Colonic mucosa (tissue), 4 donors: ENCODE measurements around the gene INO80C. TPM values are rescaled to one million over a fixed set of nuclear protein-coding genes. Genes with fewer than 3 reads are reported as not detected.

Source experiments
- DNase-seq: peaks from one replicate; pipeline ENCODE4 v3.0.0-alpha.2; 2020
- H3K27ac ChIP-seq: fragments of 200-600 bp; one replicate; pipeline ENCODE4 v1.8.0; 2021
- H3K27me3 ChIP-seq: fragments of 200-600 bp; one replicate; pipeline ENCODE4 v1.8.0; 2021
- H3K36me3 ChIP-seq: fragments of 200-600 bp; one replicate; pipeline ENCODE4 v1.8.0; 2021
- H3K4me1 ChIP-seq: fragments of 200-600 bp; one replicate; pipeline ENCODE4 v1.8.0; 2021; ENCODE audit warnings: mild to moderate bottlenecking
- H3K4me3 ChIP-seq: fragments of 200-600 bp; one replicate; pipeline ENCODE4 v1.8.0; 2021
- H3K9ac ChIP-seq, 2 donors: one replicate each; pipeline ENCODE4 v1.7.0; 2013; ENCODE audit warnings: control low read depth in 2 of 2, low read depth in 2 of 2, low read length in 2 of 2
- H3K9me3 ChIP-seq: fragments of 200-600 bp; one replicate; pipeline ENCODE4 v1.8.0; 2021
- CTCF ChIP-seq: fragments of 200-600 bp; IDR thresholded peaks from one replicate; pipeline ENCODE4 v1.8.0; 2022; ENCODE audit warnings: antibody characterized with exemption, mild to moderate bottlenecking
- intact Hi-C: fragments of 100-400 bp; cut with DNase I; formaldehyde crosslinking; loops from one replicate; pipeline ENCODE4 v1.14.1; 2022
- total RNA-seq, 2 donors: library from RNA; stranded (reverse); fragmentation: NEBNext Ultra II Directional in 1 of 2; extraction: Animal tissue kit (Norgen Biotek cat#: 25700) in 1 of 2; gene quantifications; one replicate each; pipeline ENCODE4 v1.2.1, GENCODE V29; 2021
- donor health status: healthy.
- donor health status: DM: no; HTN: no; CAD: no.
- donor health status: DM: no; HTN: no; CAD: no.

The INO80C gene
- total RNA-seq, 2 donors from 2014 or later: 31.0 to 32.1 TPM

GRCh38 chr18:35501369-35501768 is 3.6 kb upstream of the INO80C start:
- Histone ChIP-seq H3K4me3 (no peak overlapping the region), H3K4me1 (peaks cover 6% of the 10 kb centered on the region), H3K27ac (no peak overlapping the region), H3K9ac (no peak overlapping the region), H3K9me3 (no peaks in the 10 kb centered on the region), H3K27me3 (no peaks in the 10 kb centered on the region), H3K36me3 (no peaks in the 10 kb centered on the region)
- intact Hi-C loops: no loop called here
- TF ChIP-seq CTCF: no peak
- no peak for DNase-seq

DNA sequence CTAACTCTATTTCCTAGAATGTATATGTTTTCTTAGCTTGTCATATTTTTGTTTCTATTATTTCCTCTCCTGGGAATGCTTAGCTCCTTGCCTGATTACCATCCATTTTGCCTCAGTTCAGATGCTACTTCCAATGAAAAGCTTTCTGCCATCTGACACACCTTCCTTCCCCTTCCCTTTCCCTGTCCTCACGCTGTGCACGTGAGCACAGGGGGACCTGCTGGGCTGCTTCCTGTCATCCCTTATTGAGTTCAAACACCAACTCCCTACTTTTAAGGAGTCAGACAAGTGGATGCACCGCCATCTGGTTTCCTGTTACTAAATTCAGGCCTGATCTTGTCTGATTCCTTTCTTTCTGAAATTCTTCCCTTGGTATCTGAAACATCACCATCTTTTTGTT is 2.4 kb upstream of the INO80C start:
- no peak for DNase-seq
- Histone ChIP-seq H3K4me1 (peaks cover 10% of the 10 kb centered on the region), H3K9me3 (no peaks in the 10 kb centered on the region), H3K27ac (no peak overlapping the region), H3K36me3 (no peaks in the 10 kb centered on the region), H3K27me3 (no peaks in the 10 kb centered on the region), H3K9ac (no peak overlapping the region), H3K4me3 (no peak overlapping the region)
- TF ChIP-seq CTCF: no peak
- intact Hi-C loops: no loop called here

- H3K9ac ChIP-seq: peak overlapping the region; percentile 81 to 93
- no peaks in the 10 kb centered on the region for H3K36me3 ChIP-seq
- intact Hi-C loops: no loop called here
- H3K4me3 ChIP-seq: peak overlapping the region; percentile 49
- no peak for TF ChIP-seq CTCF
- DNase-seq: peak; percentile 46
- H3K27me3 ChIP-seq: no peaks in the 10 kb centered on the region
- peaks cover 10% of the 10 kb centered on the region for H3K4me1 ChIP-seq
- peak overlapping the region; percentile 89 for H3K27ac ChIP-seq
- H3K9me3 ChIP-seq: no peaks in the 10 kb centered on the region
Measured at GRCh38 chr18:35497027-35497369, 762 bp downstream of the INO80C start.

GRCh38 chr18:35495536-35496314 is 2.0 kb downstream of the INO80C start:
- H3K4me1 ChIP-seq: peaks cover 10% of the 10 kb centered on the region
- H3K4me3 ChIP-seq: no peak overlapping the region

More at GRCh38 chr18:35495536-35496314, 2.0 kb downstream of the INO80C start:
- peak overlapping the region; percentile 9 for H3K27ac ChIP-seq
- TF ChIP-seq CTCF: no peak
- H3K36me3 ChIP-seq: no peaks in the 10 kb centered on the region
- no peak overlapping the region for H3K9ac ChIP-seq
- H3K27me3 ChIP-seq: no peaks in the 10 kb centered on the region
- DNase-seq: no peak
- intact Hi-C loops: no loop called here
- H3K9me3 ChIP-seq: no peaks in the 10 kb centered on the region
